Endometrial microvascular endothelial cells (primary cell): ENCODE data around the gene WBP2NL. TPM values are rescaled to one million over a fixed set of nuclear protein-coding genes. Genes with fewer than 3 reads are reported as not detected.
"Not testable (repeated sequence)": the region's sequence is repeated elsewhere in the genome, so short reads cannot be mapped to it uniquely, and the experiment has no call there.

Experiments used
- in situ Hi-C: cut with HindIII; loops from 2 replicates; pipeline ENCODE4 v1.10.0; 2017; ENCODE audit warnings: low sequenced_read_pairs, low pct_unique_long_range_greater_than_20kb; ENCODE audit errors: inconsistent ontology term
- total RNA-seq: library from RNA; depleted of rRNA; stranded (reverse); fragments of >200 nt; gene quantifications from one replicate; pipeline ENCODE4 v1.2.3, GENCODE V29; 2015; ENCODE audit errors: inconsistent ontology term

The WBP2NL gene
- total RNA-seq, 1 donor from 2014 or later = not detected

DNA sequence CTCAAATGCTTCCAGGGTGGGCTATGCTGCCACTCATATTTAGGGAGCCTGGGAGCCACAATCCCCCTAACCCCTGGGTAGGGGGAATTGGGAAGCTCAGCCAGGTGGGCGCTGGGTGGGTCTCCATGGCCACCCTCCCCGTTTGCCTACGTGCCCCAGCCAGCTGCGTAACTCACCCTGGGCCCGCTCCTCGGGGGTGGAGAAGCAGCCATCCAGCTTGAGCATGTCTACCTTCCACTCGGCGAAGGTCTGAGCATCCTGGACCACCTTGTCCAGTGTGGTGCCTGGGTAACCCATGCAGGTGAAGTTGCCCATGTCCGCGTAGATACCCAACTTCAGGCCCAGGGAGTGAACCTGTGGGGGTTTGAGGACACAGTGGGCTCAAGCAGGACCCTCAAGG, 68.3 kb downstream of the WBP2NL start:
- in situ Hi-C loops = no loop called here

DNA sequence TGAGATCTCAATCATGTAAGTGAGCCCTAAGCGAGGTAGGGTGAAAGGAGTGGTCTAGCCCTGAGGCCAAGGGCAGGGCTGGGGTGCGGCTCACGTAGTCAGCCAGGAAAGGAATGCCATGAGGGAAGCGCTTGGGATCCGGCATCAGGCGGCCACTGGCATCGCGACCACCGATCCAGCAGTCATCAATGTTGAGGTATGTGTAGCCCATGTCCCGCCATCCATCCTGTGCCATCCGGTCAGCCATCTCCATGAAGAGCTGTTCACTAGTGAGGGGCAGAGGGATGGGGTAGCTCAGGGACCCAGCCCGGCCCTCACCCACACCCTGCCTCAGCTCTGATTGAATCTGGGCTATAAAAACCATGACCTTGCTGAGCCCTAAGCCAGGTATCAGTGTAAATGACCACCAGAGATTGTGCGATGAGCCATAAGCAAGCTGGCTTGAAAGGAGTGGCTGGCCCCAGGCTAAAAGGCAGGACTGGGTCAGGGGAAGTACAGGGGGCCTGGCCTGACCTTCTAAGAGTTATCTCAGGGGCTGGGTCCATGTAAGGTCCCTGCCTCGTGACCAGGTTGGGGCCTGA, 69.2 kb downstream of the WBP2NL start:
- in situ Hi-C loops = no loop called here

DNA sequence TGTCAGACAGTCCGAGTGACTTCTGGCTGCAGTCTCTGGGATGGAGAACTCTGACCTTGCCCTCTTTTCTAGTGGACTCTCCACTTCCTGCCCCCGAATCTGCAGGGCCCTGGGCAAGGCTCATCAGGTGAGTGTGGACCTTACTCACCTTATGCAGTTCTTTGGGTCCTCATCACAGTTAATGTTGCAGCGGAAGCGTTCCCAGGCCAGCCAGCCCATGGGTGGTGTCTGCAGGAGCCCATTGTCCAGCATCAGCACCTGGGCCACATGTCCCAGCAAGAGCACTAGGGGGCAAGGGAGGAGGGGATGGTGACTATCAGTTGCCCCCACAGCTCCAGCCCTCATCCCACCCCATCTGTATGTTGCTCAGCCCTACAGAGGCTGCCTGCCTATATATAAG, 69.7 kb downstream of the WBP2NL start:
- in situ Hi-C loops = no loop called here

DNA sequence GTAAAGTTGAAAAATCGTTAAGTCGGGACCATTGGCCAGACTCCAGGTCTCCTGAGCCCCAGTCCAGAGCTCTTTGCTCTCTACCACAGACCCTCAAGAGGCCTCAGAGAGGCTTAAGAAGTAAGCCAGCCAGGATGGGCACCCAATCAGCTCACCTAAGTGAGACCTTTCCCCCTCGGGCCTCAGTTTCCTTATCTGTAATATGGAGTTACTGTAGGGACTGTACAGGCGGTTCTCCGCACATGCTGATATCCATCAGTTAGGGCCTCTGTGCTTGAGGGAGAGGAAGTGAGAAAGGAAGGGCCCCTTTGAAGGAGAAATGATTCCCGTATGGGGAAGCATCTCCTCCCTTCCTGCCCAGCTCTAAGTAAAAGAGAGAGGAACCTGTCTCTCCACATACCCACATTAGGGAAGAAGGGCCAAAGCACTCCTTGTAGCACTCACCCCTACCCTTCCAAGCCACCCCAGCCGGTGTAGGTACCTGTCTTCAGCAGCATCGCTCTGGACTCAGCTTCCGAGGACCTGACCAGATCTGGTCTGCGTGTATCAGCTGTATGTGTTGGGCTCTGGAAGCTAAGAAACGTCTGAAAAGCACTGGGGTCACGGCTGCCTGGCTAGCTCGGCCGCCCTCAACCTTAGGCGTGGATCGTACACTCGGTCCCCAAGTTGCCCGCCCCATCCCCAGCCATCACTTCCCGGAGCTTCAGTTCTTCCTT, 71.4 kb downstream of the WBP2NL start:
- in situ Hi-C loops = no loop called here

DNA sequence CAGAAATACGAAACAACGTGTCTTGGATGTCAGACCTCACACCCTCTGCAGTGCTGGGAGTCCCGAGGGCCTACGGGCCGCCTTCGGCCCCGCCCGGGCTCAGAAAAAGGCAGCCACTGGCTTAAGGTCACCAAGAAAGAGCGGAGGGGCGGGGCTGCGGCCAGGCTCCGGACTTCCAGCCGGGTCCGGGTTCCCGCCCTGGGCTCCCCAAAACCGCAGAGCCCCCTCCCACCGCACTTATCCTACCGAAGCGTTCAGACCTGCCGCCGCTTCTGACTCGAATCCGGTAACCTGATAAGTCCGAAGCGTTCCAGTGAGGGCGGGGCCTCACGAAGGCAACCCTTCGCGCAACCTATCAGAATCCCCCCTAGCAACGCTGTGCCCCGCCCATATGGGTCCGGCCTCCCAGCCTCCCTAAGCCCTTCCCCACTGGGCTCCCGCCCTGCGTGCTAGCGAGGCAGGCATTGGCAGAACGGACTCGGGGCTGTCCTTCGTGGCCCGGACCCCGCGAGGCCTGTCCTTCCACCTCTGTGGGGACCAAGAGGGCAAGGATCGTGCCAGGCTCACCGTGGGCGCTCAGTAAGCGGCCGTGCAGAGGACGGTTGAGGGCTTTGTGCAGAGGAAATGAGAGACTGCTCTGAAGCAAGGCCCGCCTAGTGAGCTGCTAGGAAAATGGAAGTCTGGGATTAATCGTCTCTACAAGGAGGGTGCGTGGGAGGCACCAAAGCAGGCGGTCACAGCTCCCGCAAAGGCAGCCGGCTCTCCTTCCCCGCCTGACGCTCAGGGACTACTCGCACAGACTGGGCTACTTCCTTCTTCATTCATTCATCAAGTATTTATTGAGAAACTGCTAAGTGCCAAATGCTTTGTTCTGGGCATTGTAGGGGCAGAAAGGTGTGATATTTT, 72.2 kb downstream of the WBP2NL start, which contains the start of gene NAGA:
Gene NAGA (minus strand): TSS at position 296 of the 906 bp plus-strand sequence. CDS start 515 bp downstream, outside the sequence.
- in situ Hi-C loops = no loop called here

DNA sequence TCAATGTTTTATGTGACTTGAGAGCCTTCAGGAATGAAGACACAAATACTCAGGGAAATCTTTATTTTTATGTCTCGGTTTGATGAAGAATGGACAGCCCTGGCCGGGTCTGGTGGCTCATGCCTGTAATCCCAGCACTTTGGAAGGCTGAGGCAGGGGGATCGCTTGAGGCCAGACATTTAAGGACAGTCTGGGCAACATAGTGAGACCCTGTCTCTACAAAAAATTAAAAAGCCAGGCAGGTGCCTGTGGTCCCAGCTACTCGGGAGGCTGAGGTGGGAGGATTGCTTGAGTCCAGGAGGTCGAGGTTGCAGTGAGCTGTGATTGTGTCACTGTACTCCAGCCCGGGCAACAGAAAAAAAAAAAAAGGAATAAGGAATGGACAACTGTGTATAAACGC, 72.9 kb downstream of the WBP2NL start:
- in situ Hi-C loops = not testable (repeated sequence)

DNA sequence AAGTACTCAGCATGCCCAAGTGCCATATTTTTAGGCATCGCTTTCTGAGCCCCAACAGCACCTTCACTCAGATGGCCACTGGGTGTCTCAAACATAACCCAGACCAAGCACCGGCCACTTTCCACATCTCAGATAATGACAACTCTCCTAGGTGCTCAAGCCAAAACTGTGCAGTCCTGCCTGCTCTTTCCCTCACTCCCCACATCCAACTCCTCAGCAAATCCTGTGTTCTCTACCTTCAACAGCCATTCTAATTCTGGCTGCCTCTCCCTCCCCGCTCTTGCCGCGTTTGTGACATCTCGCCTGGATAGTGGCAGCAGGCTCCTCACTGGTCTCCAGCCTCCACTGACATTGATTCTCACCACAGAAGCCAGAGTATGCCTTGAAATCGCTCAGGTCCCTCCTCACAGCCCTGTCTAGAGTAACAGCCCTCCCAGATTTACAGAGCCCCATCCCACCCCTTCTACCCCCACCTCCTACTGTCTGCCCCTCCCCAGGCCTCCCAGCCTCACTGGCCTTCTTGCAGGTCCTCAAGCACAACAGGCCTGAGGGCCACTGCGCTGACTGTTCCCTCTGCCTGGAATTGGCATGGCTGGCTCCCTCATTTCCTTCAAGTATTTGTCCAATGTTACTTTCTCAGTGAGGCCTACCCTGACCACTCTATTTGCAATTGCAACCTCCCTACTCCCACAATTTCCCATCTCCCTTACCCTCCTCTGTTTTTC, 74.2 kb downstream of the WBP2NL start:
- in situ Hi-C loops = no loop called here

DNA sequence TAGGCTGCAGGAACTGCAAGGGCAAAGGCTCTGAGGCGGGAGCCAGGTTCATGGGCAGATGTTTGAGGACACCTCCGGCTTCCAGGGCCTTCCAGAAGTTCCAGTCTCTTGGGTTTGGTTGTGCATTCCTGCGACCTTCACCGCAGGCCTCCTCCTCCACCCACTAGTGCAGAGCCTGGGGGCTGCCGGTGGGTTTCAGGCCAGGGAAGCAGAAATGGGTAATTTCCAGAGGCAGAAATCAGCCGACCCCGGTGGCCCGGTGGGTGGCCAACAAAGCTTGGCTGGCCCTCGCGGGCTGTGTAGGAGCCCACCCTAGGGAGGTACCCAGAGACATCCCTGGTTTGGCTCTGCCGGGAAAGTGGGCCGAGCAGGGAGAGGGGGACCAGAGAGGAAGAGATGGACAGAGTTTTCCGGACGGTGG, 75.0 kb downstream of the WBP2NL start:
- in situ Hi-C loops = no loop called here

DNA sequence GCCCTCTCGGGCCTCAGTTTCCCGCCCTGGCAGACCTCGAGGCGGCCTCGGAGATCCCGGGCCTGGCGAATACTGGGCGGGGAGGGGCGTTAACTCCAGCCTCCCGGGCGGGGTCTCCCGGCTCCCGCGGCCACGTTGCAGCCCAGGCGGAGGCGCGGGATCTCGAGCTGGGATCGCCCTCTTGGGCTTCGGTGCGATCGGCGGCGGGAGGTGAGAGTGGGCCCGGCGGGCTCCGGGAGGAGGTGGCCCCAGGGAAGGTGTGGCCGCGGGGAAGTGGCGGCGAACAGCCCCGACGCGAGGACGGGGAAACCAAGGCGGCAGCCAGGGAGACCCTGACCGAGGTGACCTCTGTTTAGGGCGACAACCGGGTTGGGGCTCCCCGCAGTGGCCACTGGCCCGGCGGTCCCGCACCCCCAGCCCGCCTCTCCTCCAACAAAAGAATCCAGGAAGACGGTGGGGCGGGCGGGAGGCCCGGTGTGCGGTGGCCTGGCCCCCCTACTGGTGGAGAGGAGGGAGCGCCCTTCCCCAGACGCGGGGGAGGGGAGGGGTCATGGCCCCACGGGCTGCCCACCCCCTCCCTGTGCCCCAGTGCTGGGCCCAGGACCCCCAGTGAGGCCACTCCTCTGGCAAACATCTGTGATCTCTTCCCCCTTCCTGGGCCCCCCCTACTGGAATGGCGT, 75.7 kb downstream of the WBP2NL start, which contains the start of gene PHETA2:
Gene PHETA2 (plus strand): TSS at position 117 of the 680 bp plus-strand sequence. CDS start 3,046 bp downstream, outside the sequence.
- in situ Hi-C loops = no loop called here

DNA sequence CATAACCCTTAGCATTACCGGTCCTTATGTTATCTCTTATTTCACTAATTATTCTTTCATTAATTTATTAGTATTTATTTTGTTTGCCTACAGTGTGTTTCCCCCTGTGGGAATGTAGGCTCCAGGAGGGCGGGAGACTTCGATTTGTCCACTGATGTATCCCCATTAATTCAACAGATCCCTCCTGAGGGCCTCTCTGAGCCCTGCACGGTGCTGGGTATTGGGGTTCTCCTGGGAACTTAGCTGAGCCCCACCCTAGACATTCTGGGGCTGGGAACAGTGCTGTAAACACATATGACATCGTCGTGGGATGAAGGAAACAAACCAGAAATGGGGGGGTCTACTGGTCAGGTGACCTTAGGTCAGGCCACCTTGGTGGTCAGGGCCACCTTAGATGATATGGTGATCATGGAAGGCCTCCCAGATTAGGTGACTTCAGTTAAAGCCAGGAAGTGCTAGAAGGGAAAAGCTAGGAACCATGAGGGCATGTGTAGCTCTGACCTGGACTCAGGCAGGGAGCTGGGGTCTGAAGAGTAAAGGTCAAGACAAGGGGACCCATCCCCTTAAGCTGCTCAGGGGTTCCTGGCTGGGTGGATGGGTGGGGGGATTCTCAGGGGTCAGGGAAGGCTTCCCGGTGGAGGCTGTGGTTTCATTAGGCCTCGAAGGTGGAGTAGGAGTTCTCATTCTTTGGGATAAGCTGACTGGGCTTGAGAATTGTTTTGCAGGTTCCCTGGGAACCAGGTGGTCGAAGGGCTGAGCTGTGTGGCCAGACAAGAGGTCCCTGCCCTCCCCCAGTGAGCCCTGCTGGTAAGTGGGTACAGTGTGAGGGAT, 76.5 kb downstream of the WBP2NL start:
- in situ Hi-C loops = no loop called here

DNA sequence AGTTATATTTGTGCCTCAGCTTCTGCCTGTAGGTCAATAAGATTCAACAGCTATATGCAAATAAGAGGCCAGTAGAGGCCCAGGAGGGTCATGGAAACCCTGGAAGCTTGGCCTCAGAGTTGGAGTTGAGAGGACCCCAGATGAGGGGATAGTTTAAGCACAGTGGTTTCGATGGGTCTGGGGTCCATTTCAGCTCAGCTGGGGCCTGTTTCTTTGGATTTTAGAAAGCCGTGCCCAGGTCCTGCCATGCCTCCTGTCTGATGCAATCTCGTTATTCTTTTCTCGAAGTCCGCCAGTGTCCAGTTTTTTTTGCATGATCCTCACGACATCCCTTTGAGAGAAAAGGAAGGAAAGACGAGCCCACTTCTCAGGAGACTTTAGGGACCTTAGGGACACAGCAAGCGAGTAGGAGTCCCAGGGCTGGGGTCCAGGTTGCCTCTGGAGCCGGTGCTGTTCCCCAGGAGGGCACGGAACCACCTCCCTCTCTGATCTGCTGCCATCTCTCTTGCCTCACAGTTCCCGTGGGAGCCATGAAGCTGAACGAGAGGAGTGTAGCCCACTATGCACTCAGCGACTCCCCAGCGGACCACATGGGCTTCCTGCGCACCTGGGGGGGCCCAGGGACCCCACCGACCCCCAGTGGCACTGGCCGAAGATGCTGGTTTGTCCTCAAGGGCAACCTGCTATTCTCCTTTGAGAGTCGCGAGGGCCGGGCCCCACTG, 78.3 kb downstream of the WBP2NL start:
- in situ Hi-C loops = no loop called here

DNA sequence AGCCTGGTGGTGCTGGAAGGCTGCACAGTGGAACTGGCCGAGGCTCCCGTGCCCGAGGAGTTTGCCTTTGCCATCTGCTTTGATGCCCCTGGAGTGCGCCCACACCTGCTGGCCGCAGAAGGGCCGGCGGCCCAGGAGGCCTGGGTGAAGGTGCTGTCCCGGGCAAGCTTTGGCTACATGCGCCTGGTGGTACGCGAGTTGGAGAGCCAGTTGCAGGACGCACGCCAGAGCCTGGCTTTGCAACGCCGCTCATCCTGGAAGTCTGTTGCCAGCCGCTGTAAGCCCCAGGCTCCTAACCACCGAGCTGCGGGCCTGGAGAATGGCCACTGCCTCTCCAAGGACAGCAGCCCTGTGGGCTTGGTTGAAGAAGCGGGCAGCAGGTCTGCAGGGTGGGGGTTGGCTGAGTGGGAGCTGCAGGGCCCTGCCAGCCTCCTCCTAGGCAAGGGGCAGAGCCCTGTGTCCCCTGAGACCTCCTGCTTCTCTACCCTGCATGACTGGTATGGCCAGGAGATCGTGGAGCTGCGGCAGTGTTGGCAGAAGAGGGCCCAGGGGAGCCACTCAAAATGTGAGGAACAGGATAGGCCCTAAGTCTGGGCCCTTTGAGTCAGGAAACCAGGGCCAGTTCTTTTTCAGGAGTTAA, 79.0 kb downstream of the WBP2NL start:
- in situ Hi-C loops = no loop called here

Other genes starting within 250 kb of the WBP2NL start
- 15.1 TPM for gene CCDC134, start 198.1 kb upstream of the WBP2NL start, total RNA-seq
- 31.7 TPM for gene SREBF2, start 165.7 kb upstream of the WBP2NL start, total RNA-seq
- gene SHISA8, start 83.7 kb upstream of the WBP2NL start, total RNA-seq = not detected
- gene TNFRSF13C, start 72.0 kb upstream of the WBP2NL start, total RNA-seq = not detected
- gene CENPM, start 51.6 kb upstream of the WBP2NL start, total RNA-seq = 42.8 TPM
- gene SEPTIN3, start 29.3 kb upstream of the WBP2NL start, total RNA-seq = not detected
- gene NAGA, start 72.0 kb downstream of the WBP2NL start, total RNA-seq = 79.9 TPM
- 26.9 TPM for gene PHETA2, start 75.5 kb downstream of the WBP2NL start, total RNA-seq
- 0.56 TPM for gene SMDT1, start 80.9 kb downstream of the WBP2NL start, total RNA-seq
- 102 TPM for gene NDUFA6, start 92.0 kb downstream of the WBP2NL start, total RNA-seq
- gene CYP2D6, start 132.0 kb downstream of the WBP2NL start, total RNA-seq = not detected